HL-60/S4 treated with phorbol 12-myristate 13-acetate at 8.2 ng/mL for 4 days and 3 days (cell line): ENCODE data around the gene RIMBP3C.
"Not testable (repeated sequence)": the region's sequence is repeated elsewhere in the genome, so short reads cannot be mapped to it uniquely, and the experiment has no call there.

ENCODE experiments used
- in situ Hi-C: fragments of 300-500 bp; cut with MboI; formaldehyde crosslinking; loops from 2 replicates; pipeline ENCODE4 v1.15.0; 2022; ENCODE audit warnings: low sequenced_read_pairs

Gene RIMBP3C, protein sequence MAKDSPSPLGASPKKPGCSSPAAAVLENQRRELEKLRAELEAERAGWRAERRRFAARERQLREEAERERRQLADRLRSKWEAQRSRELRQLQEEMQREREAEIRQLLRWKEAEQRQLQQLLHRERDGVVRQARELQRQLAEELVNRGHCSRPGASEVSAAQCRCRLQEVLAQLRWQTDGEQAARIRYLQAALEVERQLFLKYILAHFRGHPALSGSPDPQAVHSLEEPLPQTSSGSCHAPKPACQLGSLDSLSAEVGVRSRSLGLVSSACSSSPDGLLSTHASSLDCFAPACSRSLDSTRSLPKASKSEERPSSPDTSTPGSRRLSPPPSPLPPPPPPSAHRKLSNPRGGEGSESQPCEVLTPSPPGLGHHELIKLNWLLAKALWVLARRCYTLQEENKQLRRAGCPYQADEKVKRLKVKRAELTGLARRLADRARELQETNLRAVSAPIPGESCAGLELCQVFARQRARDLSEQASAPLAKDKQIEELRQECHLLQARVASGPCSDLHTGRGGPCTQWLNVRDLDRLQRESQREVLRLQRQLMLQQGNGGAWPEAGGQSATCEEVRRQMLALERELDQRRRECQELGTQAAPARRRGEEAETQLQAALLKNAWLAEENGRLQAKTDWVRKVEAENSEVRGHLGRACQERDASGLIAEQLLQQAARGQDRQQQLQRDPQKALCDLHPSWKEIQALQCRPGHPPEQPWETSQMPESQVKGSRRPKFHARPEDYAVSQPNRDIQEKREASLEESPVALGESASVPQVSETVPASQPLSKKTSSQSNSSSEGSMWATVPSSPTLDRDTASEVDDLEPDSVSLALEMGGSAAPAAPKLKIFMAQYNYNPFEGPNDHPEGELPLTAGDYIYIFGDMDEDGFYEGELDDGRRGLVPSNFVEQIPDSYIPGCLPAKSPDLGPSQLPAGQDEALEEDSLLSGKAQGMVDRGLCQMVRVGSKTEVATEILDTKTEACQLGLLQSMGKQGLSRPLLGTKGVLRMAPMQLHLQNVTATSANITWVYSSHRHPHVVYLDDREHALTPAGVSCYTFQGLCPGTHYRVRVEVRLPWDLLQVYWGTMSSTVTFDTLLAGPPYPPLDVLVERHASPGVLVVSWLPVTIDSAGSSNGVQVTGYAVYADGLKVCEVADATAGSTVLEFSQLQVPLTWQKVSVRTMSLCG (N-terminal part only)

GRCh38 chr22:21551361-21551760 is at the start of gene RIMBP3C:
Gene RIMBP3C (minus strand): TSS chr22:21551461. CDS start chr22:21550976, 485 bp downstream.
- in situ Hi-C loops = not testable (repeated sequence)

DNA sequence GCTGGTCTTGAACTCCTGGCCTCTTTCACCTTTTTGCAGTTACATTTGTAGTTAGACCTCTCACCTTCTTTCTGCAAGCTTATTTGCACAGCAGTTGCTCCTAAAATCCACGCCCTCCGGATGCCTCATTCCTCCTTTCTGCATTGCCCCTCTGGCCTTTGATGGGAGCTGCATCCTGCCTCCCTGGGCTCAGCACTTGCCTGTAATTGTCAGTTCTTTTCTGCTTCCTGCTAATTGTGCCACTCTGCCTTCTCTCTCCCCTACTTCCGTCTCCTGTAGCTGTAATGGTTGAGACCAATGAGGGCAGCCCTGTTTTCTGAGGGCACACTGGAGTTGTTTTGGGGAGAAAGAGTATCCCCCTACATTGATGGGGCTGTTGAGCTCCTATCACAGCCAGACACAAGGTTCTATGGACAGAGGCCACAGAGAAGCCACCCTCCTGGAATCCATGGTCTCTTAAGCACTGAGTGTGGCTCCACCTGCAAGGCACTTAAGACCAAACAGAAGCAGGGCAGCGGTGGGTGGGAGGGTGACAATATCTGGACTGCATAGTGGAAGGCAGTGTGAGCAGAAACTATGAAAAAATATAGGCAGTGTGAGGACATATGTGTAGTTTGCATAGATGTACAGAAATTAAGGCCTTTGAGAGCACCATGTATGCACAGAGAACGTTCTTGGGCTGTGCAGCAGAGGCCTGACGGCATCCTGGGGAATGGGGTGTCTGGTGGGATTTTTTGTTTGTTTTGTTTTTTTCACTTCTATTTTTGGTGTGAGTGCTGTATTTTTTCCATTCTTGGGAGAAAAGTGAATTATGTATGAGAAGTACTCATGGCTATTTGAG is 48.0 kb upstream of the RIMBP3C start:
- in situ Hi-C loops = no loop called here

- in situ Hi-C loops = no loop called here
Measured at GRCh38 chr22:21598302-21598701, 47.0 kb upstream of the RIMBP3C start.

GRCh38 chr22:21596356-21597135 is 45.3 kb upstream of the RIMBP3C start:
- in situ Hi-C loops = not testable (repeated sequence)

DNA sequence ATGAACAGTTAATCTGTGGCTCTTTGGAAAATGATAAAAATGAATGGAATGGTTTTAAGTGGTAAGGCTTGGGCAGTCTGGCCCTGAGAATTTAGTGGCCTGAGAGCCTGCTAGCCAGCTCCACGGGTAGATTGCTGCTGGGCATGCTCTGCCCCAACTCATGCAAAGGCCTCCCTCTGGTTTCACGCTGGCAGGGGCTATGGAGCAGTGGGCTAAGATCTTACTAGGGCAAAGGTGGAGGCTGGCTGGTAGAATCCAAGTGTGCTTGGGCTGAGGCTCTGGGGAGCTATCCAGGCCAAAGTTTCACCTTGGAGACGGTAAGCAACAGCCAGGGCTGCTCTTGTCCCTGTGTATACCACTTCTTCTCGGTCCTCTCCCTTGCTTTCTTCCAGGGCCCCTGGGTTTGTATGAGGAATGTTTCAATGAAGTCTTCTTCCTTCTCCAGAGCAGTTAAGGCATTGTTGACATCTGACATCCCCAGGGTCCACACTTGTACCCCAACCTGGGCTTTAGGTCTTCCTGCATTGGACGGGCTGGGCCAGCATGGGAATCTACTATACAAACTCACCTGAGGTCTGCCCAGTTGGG is 43.7 kb upstream of the RIMBP3C start:
- in situ Hi-C loops = no loop called here

- in situ Hi-C loops = no loop called here
Measured at GRCh38 chr22:21593406-21594232, 42.4 kb upstream of the RIMBP3C start.

GRCh38 chr22:21592422-21592821 is 41.2 kb upstream of the RIMBP3C start:
- in situ Hi-C loops = no loop called here

GRCh38 chr22:21591695-21592094 is 40.4 kb upstream of the RIMBP3C start:
- in situ Hi-C loops = no loop called here

DNA sequence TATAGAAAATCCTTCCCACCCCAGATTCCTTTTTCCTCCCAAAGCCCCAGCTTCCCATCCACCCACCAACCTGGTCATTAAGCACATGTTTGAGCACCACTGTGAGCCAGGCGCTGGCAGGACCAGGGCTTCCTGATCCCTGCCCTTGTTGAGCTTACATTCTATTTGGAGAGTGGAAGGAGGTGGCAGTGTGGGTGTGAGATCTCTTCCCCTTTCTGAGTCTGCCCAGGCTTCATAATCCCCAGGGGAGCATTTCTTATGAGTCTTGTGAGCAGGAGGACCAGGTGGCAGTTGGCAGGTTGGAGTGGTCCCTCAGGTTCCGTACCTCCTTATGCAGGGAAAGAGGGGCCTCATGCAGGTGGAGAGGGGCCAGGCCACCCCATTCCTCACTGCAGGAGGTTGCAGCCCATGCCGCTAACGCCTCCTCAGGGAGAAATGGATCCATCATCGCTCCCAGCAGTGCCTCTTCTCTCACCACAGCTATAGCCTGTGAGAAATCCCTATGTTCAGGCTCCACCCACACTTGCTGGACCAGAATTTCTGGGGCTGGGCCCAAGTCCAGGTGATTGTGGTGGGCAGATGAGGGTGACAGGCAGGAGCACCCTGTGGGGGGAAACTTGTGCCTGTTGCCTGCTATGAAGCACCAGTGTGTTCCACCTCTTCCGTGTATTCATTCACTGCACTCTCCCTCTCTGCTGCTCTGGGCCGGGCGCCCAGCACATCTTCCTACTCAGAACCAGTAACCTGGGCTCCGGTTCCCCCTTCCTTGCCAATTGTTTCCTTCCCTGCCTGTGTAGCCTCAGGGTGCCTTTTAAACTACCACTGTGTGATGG is 39.8 kb upstream of the RIMBP3C start:
- in situ Hi-C loops = no loop called here

- in situ Hi-C loops = no loop called here
Measured at GRCh38 chr22:21589396-21589795, 38.1 kb upstream of the RIMBP3C start.

DNA sequence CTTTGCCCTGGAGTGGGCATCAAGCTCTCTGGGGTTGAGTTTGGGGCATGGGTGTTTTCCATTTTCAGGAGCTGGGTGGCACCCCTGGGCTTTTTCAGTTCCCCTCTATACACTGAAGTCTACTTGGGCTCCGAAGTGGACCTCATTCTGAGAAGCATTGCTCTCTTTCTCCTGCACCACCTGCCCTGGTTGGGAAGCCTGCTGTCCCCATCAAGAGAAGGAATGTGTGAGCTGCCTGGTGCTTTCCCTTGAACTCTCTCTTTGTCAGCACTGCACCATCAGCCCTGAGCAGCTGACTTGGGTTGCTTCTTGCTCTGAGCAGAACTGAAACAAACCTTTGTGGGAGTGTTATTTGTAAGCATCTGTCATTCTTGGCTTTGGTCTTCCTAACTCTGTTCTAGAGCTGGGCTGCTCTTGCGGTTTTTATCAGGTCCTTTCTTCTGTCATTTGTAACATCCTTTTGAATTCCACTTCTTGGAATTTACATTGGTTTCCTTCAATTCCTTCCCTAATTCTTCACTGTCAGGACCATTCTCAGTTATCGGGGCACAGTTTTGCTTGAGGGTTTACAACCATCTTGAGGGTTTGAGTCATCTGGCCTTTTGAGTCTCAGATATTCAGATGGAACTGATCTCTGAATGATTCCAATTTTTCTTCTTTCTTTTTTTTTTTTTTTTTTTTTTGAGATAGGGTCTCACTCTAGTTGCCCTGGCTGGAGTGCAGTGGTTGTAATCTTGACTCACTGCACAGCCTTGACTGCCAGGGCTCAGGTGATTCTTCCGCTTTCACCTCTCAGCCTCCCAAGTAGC is 36.7 kb upstream of the RIMBP3C start:
- in situ Hi-C loops = no loop called here

- in situ Hi-C loops = no loop called here
Measured at GRCh38 chr22:21585389-21585788, 34.1 kb upstream of the RIMBP3C start.

- in situ Hi-C loops = no loop called here
Measured at GRCh38 chr22:21582801-21583740, 31.8 kb upstream of the RIMBP3C start.

DNA sequence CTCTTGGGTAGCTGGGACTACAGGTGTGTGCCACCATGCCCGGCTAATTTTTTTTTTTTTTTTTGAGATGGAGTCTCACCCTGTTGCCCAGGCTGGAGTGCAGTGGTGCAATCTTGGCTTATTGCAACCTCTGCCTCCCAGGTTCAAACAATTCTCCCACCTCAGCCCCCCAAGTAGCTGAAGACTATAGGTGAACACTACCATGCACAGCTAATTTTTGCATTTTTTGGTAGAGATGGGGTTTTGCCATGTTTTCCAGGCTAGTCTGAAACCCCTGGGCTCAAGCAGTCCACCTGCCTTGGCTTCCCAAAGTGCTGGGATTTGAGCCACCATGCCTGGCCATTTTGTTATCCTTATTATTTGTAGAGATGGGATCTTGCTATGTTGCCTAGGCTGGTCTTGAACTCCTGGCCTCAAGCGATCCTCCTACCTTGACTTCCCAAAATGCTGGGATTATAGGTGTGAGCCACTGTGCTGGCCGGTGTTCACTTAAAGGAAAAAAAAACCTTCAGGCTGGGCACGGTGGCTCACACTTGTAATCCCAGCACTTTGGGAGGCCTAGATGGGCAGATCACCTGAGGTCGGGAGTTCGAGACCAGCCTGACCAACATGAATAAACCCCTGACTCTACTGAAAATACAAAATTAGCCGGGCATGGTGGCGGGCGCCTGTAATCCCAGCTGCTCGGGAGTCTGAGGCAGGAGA is 29.9 kb upstream of the RIMBP3C start:
- in situ Hi-C loops = not testable (repeated sequence)

GRCh38 chr22:21580623-21581007 is 29.4 kb upstream of the RIMBP3C start:
- in situ Hi-C loops = not testable (repeated sequence)
